Stimulated activated CD8-positive, alpha-beta memory T cell treated with anti-CD3 and anti-CD28 coated beads, Interleukin-4, amount 100 ng/mL, for 24 hours (primary cell): ENCODE measurements around the gene CFLAR.
"Not testable (repeated sequence)": the region's sequence is repeated elsewhere in the genome, so short reads cannot be mapped to it uniquely, and the experiment has no call there.

Source experiments
- DNase-seq: peaks from one replicate; pipeline ENCODE4 v3.0.0-alpha.2; 2020; ENCODE audit warnings: low read depth

CFLAR gene

DNA sequence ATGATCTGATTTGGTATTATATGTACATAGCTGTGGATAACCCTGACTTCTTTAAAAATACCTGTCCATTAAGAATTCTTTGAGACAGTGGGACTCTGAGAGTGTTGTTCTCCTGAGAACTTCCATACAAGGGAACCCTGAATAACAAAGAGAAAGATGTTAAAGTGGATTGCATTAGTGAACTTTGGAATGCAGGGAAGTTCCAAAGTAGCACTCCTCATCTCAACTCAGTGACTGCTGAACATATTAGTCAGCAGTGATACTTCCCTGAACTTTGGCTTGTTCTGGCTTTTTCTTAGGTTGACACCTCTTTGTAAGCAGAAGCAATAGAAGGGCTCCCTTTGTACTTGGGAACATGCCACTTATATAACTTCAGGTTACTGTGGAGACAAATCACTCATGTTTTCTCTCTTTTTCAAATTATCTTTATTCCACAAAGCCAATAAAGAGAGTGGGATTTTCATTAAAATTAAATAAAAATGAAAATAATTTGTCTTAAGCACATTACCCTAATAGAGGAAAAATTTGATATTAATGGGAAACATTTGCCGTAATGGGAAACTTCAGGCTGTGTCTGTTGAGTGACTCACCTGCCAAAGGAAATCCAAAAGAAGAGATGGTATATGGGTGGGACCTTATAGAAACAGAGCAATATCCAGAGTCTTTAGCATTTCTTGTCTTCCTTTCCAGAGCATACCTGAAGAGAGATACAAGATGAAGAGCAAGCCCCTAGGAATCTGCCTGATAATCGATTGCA, 33.3 kb downstream of the CFLAR start:
- no peak for DNase-seq

DNA sequence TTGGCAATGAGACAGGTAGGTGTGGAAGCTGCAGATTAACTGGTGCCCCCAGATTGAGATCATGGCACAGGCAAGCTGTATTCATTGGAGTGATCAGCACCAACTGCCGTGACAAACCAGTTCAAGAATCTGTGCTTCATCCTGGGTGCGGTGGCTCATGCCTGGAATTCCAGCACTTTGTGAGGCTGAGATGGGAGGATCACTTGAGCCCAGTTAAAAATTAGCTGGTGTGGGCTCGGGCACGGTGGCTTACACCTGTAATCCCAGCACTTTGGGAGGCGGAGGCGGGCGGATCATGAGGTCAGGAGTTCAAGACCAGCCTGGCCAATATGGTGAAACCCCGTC, 33.8 kb downstream of the CFLAR start:
- not testable (repeated sequence) for DNase-seq

DNA sequence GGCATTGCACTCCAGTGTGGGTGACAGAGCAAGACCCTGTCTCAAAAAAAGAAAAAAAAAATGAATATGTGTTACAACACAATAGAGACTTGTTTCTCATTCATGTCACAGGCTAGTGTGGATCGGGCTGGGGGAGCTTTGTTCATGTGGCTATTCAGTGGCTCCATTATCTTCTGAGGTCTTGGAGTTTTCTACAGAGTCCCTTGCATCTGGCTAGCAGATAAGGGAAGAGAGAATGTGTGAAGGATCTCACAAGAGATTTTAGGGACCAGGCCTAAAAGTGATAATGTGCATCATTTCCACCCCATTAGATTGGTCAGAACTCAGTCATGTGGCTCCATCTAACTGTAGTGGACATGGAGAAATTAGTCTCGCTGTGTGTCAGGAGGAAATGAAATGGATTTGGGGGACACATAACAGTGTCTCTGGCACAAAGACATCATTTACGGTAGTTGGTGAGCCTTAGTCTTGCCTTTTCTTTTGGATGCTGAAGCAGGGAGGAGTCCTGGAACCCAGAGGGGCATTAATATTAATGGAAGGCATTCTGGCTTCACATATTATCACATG, 34.6 kb downstream of the CFLAR start:
- DNase-seq = no peak

DNA sequence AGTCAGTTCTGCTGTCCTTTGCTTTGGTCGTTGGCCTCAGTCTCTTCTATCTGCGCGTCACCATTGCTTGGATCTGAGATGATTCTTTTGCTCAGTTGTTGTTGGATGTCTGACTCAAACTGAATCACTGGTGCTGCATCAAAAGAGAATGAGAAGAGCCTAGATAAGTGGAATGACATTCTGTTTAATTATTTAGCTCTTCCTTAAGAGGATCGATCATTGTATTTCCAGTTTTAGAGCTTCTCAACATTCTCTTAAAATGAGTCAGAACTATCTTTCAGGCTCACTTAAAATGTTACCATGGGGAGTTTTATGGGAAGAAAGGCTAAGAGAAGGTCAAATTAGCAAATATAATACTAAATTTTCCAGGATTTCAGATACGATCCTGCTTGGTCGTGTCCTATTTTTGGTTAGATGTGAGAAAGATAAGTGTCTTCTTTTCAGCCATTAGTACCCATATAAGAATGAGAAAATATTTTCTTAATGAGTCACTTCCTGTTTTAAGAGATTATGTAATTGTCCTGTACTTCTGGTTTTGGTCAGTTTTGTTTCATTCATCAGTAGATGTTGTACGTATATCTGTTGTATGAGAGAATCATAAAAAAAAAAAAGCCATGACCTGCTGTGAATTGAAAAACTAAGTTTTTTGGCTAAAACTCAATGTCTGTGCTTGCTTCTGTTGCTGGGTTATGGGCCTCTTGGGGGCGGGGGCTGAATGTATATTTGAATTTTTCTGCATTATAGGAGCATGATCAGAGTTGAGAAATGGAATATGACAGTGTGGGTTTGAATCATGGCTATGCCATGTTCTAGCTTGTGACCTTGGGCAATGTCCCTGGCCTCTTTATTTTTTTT, 35.4 kb downstream of the CFLAR start:
- DNase-seq = no peak

DNA sequence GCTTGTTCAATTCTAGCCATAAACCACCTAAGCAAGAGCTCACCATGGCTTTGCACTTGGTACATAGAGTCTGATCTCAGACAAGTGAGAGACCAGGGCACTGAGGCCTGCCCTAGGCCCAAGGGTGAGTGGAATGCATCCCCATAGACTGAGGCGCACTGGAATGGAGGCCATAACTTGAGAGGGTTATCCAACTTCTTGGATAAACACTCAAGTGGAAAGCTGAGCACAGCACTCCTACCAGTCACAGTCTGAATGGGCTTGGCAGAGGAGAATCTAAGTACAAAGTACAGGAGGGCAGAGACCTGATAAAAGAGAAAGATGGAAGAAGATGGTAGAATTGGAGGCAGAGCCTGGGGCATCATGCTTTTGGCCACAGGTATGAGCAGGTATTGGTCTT, 36.6 kb downstream of the CFLAR start:
- DNase-seq = no peak

DNA sequence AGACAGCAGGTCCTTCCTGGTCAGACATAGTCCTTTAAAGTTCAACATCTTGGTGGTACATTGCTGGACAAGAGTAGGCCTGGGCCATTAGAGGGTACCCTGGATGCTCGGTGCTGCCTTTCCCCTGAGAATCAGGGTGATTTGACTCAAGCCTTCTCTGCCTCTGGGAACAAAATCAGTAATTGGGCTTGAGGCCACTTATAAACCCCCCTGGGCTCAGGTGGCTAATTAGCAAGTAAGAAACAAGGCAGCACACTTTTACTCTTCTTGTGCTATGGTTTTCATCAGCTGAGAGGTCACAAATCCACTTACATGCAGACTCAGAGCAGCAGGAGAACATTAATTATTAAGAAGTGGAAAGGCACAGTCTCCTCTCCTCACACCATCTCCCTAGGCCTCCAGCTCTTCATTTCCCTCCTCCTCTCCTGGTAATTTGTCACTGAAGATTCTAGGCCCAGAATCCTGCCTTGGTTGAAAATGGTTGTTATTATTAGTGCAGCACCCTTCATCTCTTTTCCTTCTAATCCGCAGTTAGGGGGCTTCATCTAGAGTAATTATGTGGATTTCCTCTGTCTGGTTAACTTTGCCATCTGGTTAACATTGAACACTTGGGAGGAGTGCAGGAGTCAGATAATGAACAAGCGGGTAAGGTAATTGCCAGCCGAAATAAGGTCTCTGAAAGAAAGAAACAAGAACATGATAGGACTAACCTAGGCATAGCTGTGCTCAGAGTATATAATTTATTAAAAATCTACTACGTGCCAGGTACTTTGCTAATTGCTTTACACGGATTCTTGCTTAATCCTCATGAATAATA, 37.2 kb downstream of the CFLAR start:
- no peak for DNase-seq

DNA sequence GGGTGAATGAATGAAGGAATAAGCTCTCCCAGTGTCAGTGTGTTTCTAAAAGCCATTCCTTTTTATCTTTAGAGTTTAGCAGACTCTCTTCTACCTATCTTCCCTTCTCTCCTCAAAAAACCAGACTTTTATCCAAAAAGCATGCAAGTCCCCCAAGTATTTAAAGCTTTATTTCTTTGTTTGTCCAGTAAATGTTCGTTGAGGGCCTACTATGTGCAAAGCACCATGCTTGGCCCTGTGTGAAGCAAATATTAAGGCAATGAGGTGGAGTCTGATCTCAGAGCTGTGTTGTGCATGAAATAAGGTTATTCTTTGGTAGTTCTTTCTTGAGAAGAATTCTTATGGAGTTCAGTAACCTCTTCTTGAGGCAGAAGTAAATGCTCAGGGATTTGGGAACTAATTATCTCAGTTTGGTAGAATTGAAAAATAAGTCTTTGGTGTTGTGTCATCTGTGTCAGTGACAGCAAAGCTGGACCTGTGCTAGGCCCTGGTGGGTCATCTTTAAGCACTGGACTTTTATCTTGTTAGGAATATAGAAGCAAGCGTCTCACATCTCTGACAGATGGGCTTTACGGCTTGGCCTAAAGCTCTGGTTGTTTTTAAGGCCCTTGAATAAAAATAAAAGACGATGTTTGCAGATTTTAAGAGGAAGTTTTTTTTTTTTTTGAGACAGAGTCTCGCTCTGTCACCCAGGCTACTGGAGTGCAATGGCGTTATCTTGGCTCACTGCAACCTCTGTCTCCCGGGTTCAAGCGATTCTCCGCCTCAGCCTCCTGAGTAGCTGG, 38.8 kb downstream of the CFLAR start:
- no peak for DNase-seq

DNA sequence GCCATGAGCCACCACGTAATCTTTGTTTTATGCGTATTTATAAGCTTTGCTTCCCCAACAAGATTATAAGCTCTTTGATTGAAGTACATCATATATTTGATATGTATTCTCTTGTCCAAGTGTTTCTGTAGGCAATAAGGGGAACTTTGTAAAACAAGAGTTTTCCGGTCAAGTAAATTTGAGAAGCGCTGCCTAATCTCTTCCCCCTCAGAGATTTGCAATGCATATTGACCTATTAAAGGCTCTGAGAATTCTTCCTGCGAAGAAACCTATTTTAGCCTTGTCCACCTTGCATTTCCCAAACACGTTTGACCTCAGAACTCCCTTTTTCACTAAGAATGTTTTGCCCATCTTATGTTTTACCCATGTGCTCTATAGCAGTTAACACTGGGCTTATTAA, 40.1 kb downstream of the CFLAR start:
- no peak for DNase-seq

DNA sequence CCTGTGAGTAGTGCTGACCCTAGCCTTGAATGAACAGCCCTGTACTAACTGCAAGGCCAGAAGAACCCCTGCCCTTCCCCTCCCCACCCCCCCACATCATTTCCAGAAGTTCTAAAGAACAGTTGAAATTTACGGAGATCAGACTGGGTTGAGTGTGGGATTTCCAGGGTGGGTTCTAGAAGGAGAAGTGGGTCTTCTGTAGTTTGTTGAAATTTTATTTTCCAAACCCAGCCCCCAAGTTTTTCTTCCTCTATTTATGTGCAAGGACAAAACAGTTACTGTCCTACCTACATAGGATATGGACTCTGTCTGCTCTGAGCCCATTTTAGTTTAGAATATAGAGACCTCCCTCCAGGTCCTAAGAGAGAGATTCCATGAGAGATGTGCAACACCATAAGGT, 40.7 kb downstream of the CFLAR start:
- DNase-seq = no peak

DNA sequence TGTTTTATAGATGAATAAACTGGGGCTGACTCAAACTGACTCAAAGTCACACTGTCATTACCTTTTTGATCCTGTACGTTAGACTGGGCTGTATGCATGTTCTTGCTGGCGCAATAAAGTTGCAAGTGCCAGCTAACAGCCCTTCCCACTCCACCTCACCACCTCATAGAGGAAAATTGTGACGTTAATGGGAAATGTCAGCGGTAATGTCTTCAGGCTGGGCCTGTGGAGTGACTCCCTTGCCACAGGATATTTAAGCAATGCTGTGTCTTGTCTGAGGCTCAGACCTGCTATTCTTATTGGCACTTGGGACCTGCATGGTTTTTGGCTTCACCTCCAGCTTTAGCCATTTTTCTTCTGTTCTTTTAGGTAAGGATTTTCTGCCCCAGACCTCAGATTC, 41.7 kb downstream of the CFLAR start:
- no peak for DNase-seq

DNA sequence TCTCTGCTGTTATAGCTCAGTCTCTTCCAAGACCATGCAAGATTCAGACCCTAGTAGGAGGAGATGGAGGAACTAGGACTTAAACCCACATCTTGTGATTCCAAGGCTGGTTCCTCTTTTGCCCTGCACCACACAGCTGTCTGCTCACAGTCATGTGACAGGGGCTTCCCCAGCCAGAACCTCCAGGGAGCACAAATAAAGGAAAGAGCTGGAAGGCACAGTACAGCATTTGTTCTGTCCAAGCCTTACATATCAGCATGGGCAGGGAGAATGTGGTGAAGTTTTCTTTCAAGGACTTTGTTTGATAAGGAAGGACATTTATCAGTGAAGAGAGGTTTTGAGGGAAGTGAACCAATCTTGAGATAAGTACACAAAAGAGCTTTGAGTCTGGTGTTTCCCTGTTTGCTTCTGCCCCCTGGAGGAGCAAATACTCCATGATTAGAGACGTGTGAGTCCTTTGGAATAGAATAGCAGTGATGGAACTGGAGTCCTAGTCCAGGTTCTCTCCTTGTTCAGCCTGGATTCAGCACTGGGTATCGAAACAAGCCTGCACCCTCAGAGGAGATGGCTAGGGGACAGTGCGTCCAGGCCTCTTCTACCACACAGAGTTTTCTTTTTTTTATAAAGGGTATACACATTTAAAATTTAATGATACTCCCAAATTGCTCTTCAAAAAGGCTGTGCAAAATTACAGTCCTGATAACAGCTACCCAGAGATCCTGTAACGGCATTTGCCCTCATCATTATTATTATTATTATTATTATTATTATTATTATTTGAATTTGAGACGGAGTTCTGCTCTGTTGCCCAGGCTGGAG, 42.4 kb downstream of the CFLAR start:
- DNase-seq = no peak

DNA sequence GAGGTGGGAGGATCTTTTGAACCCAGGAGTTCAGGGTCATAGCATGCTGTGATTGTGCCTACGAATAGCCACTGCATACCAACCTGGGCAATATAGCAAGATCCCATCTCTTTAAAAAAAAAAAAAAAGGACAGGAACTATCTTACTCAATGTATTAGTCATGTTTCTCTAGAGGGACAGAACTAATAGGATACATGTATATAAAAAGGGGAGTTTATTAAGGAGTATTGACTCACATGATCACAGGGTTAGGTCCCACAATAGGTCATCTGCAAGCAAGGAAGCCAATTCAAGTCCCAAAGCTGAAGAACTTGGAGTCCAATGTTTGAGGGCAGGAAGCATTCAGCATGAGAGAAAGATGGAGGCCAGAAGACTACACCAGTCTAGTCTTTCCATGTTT, 48.2 kb downstream of the CFLAR start:
- DNase-seq = no peak

DNA sequence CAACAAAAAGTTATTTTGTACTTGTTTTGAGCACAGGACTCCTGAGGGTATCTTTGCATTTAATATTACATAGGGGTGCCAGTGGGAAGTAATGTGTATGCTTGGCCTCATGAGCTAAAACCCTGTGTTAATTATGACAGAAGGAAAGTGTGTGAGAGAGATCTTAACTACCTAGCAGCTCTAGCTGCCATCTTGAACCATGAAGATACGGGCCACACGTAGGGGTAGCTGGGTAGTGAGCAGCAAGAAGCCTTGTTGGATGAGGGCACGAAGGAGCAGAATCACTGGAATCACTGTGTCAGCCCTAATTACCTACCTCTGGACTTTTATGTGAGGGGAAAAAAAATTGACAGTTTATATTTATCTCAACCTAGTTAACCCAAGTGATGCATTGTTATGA, 51.6 kb downstream of the CFLAR start:
- no peak for DNase-seq

DNA sequence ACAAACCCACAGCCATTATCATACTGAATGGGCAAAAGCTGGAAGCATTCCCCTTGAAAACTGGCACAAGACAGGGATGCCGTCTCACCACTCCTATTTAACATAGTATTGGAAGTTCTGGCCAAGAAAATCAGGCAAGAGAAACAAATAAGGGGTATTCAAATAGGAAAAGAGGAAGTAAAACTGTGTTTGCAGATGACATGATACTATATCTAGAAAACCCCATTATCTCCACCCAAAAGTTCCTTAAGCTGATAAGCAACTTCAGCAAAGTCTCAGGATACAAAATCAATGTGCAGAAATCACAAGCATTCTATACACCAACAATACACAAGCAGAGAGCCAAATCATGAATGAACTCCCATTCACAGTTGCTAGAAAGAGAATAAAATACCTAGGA, 52.5 kb downstream of the CFLAR start:
- not testable (repeated sequence) for DNase-seq

DNA sequence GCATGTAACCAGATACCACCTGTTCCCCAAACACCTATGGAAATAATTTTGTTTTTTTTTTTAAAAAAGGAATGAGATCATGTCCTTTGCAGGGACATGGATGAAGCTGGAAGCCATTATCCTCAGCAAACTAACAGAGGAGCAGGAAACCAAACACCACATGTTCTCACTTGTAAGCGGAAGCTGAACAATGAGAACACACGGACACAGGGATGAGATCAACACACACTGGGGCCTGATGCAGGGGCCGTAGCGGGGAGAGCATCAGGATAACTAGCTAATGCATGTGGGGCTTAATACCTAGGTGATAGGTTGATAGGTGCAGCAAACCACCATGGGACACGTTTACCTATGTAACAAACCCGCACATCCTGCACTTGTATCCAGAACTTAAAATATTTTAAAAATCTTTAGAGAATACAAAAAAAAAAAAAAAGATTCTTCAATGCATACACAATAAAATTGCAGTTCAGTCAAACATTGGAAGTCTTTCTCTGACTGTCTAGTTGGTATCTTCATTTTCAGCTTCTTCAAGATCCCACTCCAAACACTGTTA, 55.4 kb downstream of the CFLAR start:
- DNase-seq = no peak

DNA sequence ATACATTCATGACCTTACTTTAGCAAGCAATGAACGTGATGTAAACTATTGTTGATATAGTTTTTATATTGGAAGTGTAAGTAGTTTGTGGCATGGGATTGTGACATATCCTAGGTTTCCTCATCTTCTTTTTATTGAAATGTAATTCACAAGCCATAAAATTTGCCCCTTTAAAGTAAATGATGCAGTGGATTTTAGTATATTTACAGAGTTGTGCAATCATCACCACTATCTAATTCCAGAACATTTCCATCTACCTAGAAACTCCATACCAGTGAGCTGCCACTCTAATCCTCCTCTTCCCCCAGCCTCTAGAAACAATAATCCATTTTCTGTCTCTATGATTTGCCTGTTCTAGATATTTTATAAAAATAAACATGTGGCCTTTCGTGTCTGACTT, 56.3 kb downstream of the CFLAR start:
- DNase-seq = no peak

DNA sequence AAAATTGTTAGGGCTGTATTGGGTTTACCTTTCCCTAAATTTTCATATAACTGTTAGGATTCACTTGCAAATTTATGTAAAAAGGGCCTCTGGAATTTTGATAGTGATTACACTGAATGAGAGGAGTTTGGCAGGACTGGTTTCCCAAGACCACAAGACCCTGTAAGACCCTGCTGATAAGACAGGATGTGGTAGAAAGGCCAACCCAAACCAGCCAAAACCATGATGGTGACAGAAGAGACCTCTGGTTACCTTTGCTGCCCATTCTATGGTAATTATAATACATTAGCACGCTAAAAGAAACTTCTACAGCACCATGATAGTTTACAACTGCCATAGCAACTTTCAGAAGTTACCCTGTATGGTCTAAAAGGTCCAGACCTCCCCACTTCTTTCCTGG, 58.7 kb downstream of the CFLAR start:
- no peak for DNase-seq

DNA sequence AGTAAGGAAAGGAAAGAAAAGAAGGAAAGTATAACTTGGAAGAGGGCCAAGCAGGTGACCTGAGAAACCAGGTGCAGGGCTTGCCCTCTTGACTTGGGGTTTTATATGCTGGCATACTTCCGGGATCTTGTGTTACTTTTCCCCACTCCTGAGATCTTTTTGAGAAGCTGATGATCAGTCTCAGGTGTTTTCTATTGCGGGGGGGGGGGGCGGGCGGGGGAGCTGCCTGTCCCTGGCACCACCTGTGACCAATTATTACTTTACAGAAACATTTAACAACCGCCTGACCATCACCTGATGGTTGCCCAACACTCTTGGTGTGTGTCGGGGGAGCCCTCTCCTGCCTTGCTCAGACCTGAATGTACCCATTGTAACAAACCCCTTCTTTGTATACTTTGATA, 60.1 kb downstream of the CFLAR start:
- DNase-seq = no peak

DNA sequence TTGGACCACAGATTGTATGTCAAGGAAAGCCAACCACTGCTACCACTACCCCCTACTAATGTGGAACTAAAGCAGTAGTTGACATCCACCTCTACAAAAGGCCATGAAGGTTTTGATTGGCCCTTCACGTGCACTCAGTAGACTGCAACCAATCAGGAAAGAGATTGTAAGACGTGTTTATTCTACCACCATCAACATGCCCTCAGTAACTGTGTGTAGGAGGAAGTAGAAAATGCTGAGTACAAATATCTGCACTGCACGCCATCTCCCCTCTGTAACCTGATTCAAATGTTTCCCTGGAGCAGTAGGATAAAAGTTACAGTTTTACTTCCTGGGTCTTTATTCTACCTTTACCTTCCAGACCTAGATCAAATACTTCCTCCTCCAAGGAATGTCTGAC, 64.0 kb downstream of the CFLAR start:
- DNase-seq = no peak

DNA sequence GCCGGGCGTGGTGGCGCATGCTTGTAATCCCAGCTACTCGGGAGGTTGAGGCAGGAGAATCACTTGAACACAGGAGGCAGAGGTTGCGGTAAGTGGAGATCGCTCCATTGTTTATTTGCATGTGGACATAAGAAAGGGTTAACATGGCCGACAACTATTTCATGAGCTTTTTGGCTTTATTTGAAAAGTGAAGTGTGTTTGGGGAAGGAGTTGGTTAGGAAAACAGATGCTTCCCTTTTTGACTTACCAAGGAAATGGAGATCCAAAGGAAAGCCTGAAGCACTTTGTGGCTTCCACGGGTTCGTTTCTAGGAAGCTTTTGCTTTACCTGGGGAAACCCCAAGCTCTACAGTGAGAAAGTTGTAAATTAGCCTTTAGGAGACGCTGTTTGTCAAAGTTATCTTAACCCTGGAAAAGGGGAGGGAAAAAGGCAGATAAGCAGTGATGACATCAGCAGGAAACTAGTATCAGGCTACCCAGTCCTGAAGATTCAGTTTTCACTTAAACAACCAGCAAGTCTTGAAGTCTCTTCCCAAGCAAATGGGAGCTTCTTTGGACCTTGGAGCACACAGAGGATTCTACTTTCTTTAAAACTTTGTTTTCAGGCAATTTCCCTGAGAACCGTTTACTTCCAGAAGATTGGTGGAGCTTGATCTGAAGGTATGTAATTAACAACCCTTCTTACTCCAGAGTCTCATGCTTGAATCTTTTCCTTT, 66.8 kb downstream of the CFLAR start, which contains the start of gene CASP10:
Gene CASP10, plus strand, starts transcription at position 492 of the 715 bp plus-strand sequence. CDS start 2,637 bp downstream, outside the sequence.
- DNase-seq = no peak
